Measurements from ENCODE around the gene FEM1A. TPM values are rescaled to one million over a fixed set of nuclear protein-coding genes. Genes with fewer than 3 reads are reported as not detected.

FEM1A gene
- polyA plus RNA-seq, 1 of the 3 experiments (the other 2 are of a cell fraction): 4.8 TPM

DNA sequence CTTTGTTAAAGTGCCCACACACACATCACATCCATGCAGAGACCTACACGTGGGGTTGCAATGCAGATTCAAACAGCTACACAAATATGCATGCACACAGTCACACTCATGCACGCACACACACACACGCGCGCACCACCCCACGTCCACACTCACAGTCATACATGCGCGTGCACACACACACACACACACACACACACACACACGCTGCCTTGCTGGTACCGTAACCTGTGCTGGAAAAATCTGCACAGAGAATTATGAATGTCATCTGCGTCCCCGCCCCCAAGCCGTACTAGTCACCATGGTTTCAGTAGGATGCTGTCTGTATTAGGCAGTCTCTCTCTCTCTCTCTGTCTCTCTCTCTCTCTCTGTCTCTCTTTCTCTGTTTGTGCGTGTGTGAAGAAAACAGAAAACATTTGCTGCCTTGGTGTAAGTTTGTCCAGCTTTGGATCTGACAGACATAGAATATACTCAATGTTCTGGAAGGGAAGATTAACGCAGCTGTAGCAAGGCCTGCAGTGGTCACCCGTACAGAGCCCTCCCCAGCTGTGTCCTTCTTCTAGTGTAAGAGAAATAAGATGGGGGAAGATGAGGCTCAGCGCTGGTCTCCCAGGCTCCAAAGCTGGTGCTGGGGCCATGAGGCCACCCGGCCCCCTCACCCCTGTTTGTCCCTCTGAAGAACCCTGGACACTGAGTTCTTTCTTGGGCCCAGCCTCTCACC is 41.5 kb upstream of the FEM1A start:
- H3K36me3 ChIP-seq (replicated peaks in 1 of 2; ENCODE audit: control insufficient read depth in 1 of 2, insufficient read depth in 2 of 2, low read length in 1 of 2): no peaks in the 10 kb centered on the region
- CTCF ChIA-PET: interaction anchor here (2.6 kb wide), 1 partner anchor 41 kb away, joined by 11 read pairs; the partner anchor contains the start of gene FEM1A
- POLR2A ChIA-PET: interaction anchor here (0.6 kb wide), 1 partner anchor 926 kb away, joined by 3 read pairs; no protein-coding TSS in a partner anchor
- no peak overlapping the region for H3K27ac ChIP-seq (ENCODE audit: low read depth in 2 of 2, low read length in 1 of 2)
- H3K4me3 ChIP-seq (ENCODE audit: low read depth in 2 of 2, low read length in 1 of 2): no peak overlapping the region
- H2AFZ ChIP-seq (ENCODE audit: low read depth): no peak overlapping the region
- no peak overlapping the region for H3K4me2 ChIP-seq
- no peaks in the 10 kb centered on the region for H3K79me2 ChIP-seq (ENCODE audit: insufficient read depth)
- H3K9ac ChIP-seq: no peak overlapping the region
- peaks cover 3% of the 10 kb centered on the region for H3F3A ChIP-seq (replicated peaks; ENCODE audit: insufficient read depth)
- peaks cover 0 to 4% of the 10 kb centered on the region in 2 experiments; a peak in 1 of 4 replicates for H3K4me1 ChIP-seq (ENCODE audit: control insufficient read depth in 1 of 2, insufficient read depth in 2 of 2, low read depth in 1 of 2, low read length in 1 of 2)
- no peaks in the 10 kb centered on the region for H3K27me3 ChIP-seq (ENCODE audit: insufficient read depth)
- no peaks in the 10 kb centered on the region for H4K20me1 ChIP-seq (ENCODE audit: insufficient read depth)
- no peaks in the 10 kb centered on the region for H3K9me3 ChIP-seq
- DNase-seq: peak; percentile 50
- no peaks in the 10 kb centered on the region for H3K9me2 ChIP-seq
- TF ChIP-seq TAF1 (IDR thresholded peaks at IDR 0.05; ENCODE audit: borderline replicate concordance, low read depth, low read length) (no peak), TCF12 (IDR thresholded peaks at IDR 0.05) (no peak), SIN3A (IDR thresholded peaks at IDR 0.05; ENCODE audit: borderline replicate concordance, low read depth, low read length) (no peak), YY1 (IDR thresholded peaks at IDR 0.05; ENCODE audit: low read depth) (no peak), RFX5 (IDR thresholded peaks at IDR 0.05; ENCODE audit: low read length) (no peak), FOXM1 (IDR thresholded peaks at IDR 0.05; ENCODE audit: low read depth) (no peak), GABPA (IDR thresholded peaks at IDR 0.05; ENCODE audit: low read depth) (no peak), TEAD4 (IDR thresholded peaks at IDR 0.05; ENCODE audit: borderline replicate concordance, insufficient read depth) (no peak), JUND (IDR thresholded peaks at IDR 0.05) (no peak), CHD2 (IDR thresholded peaks at IDR 0.05; ENCODE audit: low read length, partially characterized antibody) (no peak), MXI1 (IDR thresholded peaks at IDR 0.05; ENCODE audit: low read depth, low read length) (no peak), SMC3 (IDR thresholded peaks at IDR 0.05; ENCODE audit: low read depth, low read length) (no peak), MEF2A (IDR thresholded peaks at IDR 0.05; ENCODE audit: borderline replicate concordance, low read depth) (no peak), FOXJ3 (CRISPR knock-in tag; IDR thresholded peaks at IDR 0.05) (no peak)
- TF ChIP-seq, protein P1, sequence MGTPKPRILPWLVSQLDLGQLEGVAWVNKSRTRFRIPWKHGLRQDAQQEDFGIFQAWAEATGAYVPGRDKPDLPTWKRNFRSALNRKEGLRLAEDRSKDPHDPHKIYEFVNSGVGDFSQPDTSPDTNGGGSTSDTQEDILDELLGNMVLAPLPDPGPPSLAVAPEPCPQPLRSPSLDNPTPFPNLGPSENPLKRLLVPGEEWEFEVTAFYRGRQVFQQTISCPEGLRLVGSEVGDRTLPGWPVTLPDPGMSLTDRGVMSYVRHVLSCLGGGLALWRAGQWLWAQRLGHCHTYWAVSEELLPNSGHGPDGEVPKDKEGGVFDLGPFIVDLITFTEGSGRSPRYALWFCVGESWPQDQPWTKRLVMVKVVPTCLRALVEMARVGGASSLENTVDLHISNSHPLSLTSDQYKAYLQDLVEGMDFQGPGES (IDR thresholded peaks at IDR 0.05; ENCODE audit: low read depth, low read length): no peak
- TF ChIP-seq, protein P2, sequence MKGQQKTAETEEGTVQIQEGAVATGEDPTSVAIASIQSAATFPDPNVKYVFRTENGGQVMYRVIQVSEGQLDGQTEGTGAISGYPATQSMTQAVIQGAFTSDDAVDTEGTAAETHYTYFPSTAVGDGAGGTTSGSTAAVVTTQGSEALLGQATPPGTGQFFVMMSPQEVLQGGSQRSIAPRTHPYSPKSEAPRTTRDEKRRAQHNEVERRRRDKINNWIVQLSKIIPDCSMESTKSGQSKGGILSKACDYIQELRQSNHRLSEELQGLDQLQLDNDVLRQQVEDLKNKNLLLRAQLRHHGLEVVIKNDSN (IDR thresholded peaks at IDR 0.05; ENCODE audit: borderline replicate concordance, low read depth): no peak
- TF ChIP-seq, protein P3, sequence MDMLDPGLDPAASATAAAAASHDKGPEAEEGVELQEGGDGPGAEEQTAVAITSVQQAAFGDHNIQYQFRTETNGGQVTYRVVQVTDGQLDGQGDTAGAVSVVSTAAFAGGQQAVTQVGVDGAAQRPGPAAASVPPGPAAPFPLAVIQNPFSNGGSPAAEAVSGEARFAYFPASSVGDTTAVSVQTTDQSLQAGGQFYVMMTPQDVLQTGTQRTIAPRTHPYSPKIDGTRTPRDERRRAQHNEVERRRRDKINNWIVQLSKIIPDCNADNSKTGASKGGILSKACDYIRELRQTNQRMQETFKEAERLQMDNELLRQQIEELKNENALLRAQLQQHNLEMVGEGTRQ (IDR thresholded peaks at IDR 0.05; ENCODE audit: borderline replicate concordance, low read depth, low read length): no peak
- TF ChIP-seq, protein P4, sequence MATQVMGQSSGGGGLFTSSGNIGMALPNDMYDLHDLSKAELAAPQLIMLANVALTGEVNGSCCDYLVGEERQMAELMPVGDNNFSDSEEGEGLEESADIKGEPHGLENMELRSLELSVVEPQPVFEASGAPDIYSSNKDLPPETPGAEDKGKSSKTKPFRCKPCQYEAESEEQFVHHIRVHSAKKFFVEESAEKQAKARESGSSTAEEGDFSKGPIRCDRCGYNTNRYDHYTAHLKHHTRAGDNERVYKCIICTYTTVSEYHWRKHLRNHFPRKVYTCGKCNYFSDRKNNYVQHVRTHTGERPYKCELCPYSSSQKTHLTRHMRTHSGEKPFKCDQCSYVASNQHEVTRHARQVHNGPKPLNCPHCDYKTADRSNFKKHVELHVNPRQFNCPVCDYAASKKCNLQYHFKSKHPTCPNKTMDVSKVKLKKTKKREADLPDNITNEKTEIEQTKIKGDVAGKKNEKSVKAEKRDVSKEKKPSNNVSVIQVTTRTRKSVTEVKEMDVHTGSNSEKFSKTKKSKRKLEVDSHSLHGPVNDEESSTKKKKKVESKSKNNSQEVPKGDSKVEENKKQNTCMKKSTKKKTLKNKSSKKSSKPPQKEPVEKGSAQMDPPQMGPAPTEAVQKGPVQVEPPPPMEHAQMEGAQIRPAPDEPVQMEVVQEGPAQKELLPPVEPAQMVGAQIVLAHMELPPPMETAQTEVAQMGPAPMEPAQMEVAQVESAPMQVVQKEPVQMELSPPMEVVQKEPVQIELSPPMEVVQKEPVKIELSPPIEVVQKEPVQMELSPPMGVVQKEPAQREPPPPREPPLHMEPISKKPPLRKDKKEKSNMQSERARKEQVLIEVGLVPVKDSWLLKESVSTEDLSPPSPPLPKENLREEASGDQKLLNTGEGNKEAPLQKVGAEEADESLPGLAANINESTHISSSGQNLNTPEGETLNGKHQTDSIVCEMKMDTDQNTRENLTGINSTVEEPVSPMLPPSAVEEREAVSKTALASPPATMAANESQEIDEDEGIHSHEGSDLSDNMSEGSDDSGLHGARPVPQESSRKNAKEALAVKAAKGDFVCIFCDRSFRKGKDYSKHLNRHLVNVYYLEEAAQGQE (IDR thresholded peaks at IDR 0.05; ENCODE audit: low read depth, low read length): no peak
- 76% methylated on average over 18 of the region's 18 CpGs for WGBS (ENCODE audit: low lambda C conversion rate)

All from SK-N-SH (cell line).